Left cardiac atrium (tissue), 4 donors: ENCODE data around the gene MEGF11. TPM values are rescaled to one million over a fixed set of nuclear protein-coding genes. Genes with fewer than 3 reads are reported as not detected.
"Not testable (repeated sequence)": the region's sequence is repeated elsewhere in the genome, so short reads cannot be mapped to it uniquely, and the experiment has no call there.

Source experiments
- ATAC-seq, 2 donors: fragments of 200-7000 bp; cut with Tn5 transposase; one replicate each; pipeline ENCODE4 v1.9.1; 2020; ENCODE audit warnings: mild to moderate bottlenecking in 2 of 2, moderate library complexity in 2 of 2
- DNase-seq: peaks from one replicate; pipeline ENCODE4 v3.0.0-alpha.2; 2020
- intact Hi-C, 2 donors: fragments of 100-400 bp; cut with DNase I; formaldehyde crosslinking; loops; one replicate each; pipeline versions ENCODE4 v1.14.1 to v1.15.1; 2022 to 2023
- total RNA-seq, 2 donors: library from RNA; stranded (reverse); fragmentation: NEBNext Ultra II Directional; extraction: Animal tissue kit (Norgen Biotek cat#: 25700); gene quantifications; one replicate each; pipeline ENCODE4 v1.2.1, GENCODE V29; 2021
- donor health status: DM: no; HTN: yes; CAD: no.
- donor health status: DM: no; HTN: yes; CAD: no; lungs with severe emphysema.
- donor health status: DM: yes; HTN: yes; CAD: no.
- donor health status: Dilated cardiomyopathy.

MEGF11 gene
- total RNA-seq, 2 donors from 2014 or later = not detected

GRCh38 chr15:66008940-66009562 is 244.5 kb downstream of the MEGF11 start:
- no peak for ATAC-seq
- intact Hi-C loops = no loop called here
- no peak for DNase-seq

- intact Hi-C loops = no loop called here
- no peak for ATAC-seq
- DNase-seq = no peak
Observed at GRCh38 chr15:66007663-66008262, 245.8 kb downstream of the MEGF11 start.

GRCh38 chr15:66006986-66007385 is 246.6 kb downstream of the MEGF11 start:
- no peak for ATAC-seq
- intact Hi-C loops = no loop called here
- no peak for DNase-seq

GRCh38 chr15:66004618-66005262 is 248.8 kb downstream of the MEGF11 start:
- ATAC-seq = no peak
- no peak for DNase-seq
- intact Hi-C loops = no loop called here

- DNase-seq, ATAC-seq, intact Hi-C loops: not testable (repeated sequence)
Observed at GRCh38 chr15:66003129-66003528, 250.4 kb downstream of the MEGF11 start.

GRCh38 chr15:66001717-66002426 is 251.7 kb downstream of the MEGF11 start:
- no peak for ATAC-seq
- DNase-seq = no peak
- intact Hi-C loops = no loop called here

GRCh38 chr15:66001042-66001441 is 252.5 kb downstream of the MEGF11 start:
- DNase-seq (no peak), ATAC-seq (no peak)
- intact Hi-C loops = no loop called here

GRCh38 chr15:65998486-65998885 is 255.1 kb downstream of the MEGF11 start:
- DNase-seq (no peak), ATAC-seq (no peak)
- intact Hi-C loops = no loop called here

GRCh38 chr15:65996901-65997300 is 256.6 kb downstream of the MEGF11 start:
- DNase-seq (no peak), ATAC-seq (no peak)
- intact Hi-C loops = no loop called here

- intact Hi-C loops = no loop called here
- DNase-seq = no peak
- ATAC-seq = no peak
Observed at GRCh38 chr15:65994832-65995231, 258.7 kb downstream of the MEGF11 start.

- DNase-seq (no peak), ATAC-seq (no peak)
- intact Hi-C loops = no loop called here
Observed at GRCh38 chr15:65993762-65994161, 259.8 kb downstream of the MEGF11 start.

- ATAC-seq = no peak
- intact Hi-C loops = no loop called here
- no peak for DNase-seq
Observed at GRCh38 chr15:65993236-65993635, 260.3 kb downstream of the MEGF11 start.

GRCh38 chr15:65991721-65992483 is 261.6 kb downstream of the MEGF11 start:
- no peak for ATAC-seq
- intact Hi-C loops = no loop called here
- DNase-seq = no peak

- ATAC-seq = no peak
- intact Hi-C loops = no loop called here
- no peak for DNase-seq
Observed at GRCh38 chr15:65990298-65990981, 263.1 kb downstream of the MEGF11 start.

GRCh38 chr15:65987100-65987499 is 266.4 kb downstream of the MEGF11 start:
- ATAC-seq = no peak
- DNase-seq = no peak
- intact Hi-C loops = loop anchor here in 1 of 2 donors (10.0 kb wide), 2 partner anchors 58 to 158 kb away; no protein-coding TSS in a partner anchor

- DNase-seq (no peak), ATAC-seq (no peak)
- intact Hi-C loops = loop anchor here in 1 of 2 donors (10.0 kb wide), 2 partner anchors 58 to 158 kb away; no protein-coding TSS in a partner anchor
Observed at GRCh38 chr15:65986416-65986815, 267.1 kb downstream of the MEGF11 start.

GRCh38 chr15:65985387-65985786 is 268.2 kb downstream of the MEGF11 start:
- intact Hi-C loops = loop anchor here in 1 of 2 donors (10.0 kb wide), 2 partner anchors 59 to 159 kb away; no protein-coding TSS in a partner anchor
- DNase-seq (no peak), ATAC-seq (no peak)

- no peak for DNase-seq
Observed at GRCh38 chr15:65982627-65983322, 270.8 kb downstream of the MEGF11 start.

More at GRCh38 chr15:65982627-65983322, 270.8 kb downstream of the MEGF11 start:
- intact Hi-C loops = loop anchor here in 1 of 2 donors (5.0 to 10.0 kb wide), 4 partner anchors 62 to 305 kb away; no protein-coding TSS in a partner anchor
- no peak for ATAC-seq
